PFSK-1 (cell line): ENCODE measurements around the gene TTLL5. TPM values are rescaled to one million over a fixed set of nuclear protein-coding genes. Genes with fewer than 3 reads are reported as not detected.

Experiments used
- FOXP2 ChIP-seq: optimal IDR thresholded peaks from 2 replicates; pipeline ENCODE3; 2011; ENCODE audit warnings: borderline replicate concordance, control low read depth, inconsistent platforms; ENCODE audit not compliant: insufficient read depth; ENCODE audit errors: extremely low read length, extremely low read depth
- POLR2AphosphoS5 ChIP-seq: IDR thresholded peaks from 2 replicates; pipeline ENCODE4 v1.6.1; 2012; ENCODE audit warnings: low read depth, mild to moderate bottlenecking, control low read depth, low read length, moderate library complexity
- REST ChIP-seq, 2 experiments: IDR thresholded peaks; 2 replicates each; pipeline versions ENCODE4 v1.6.1 to v1.8.0; 2011 to 2012; ENCODE audit warnings: low read depth in 2 of 2, low read length in 2 of 2, control low read depth in 1 of 2, inconsistent platforms in 1 of 2, mild to moderate bottlenecking in 1 of 2, moderate library complexity in 1 of 2; ENCODE audit not compliant: insufficient read depth in 1 of 2
- SIN3A ChIP-seq: IDR thresholded peaks from 2 replicates; pipeline ENCODE4 v1.6.1; 2012; ENCODE audit warnings: mild to moderate bottlenecking, low read length, moderate library complexity, borderline replicate concordance; ENCODE audit not compliant: insufficient read depth
- TAF1 ChIP-seq: IDR thresholded peaks from 2 replicates; pipeline ENCODE4 v1.6.1; 2012; ENCODE audit warnings: low read length, control low read depth, borderline replicate concordance; ENCODE audit not compliant: insufficient read depth
- polyA plus RNA-seq: library from polyadenylated mRNA; unstranded; fragments of >200 nt; gene quantifications from one replicate; pipeline ENCODE4 v1.2.1, GENCODE V29; 2012; ENCODE audit warnings: low read depth, missing spikeins; ENCODE audit not compliant: insufficient read length

Gene TTLL5
- polyA plus RNA-seq = 7.4 TPM

- TF ChIP-seq SIN3A (no peak; the same call in 1 of the 2 replicates), FOXP2 (peak; percentile 40), TAF1 (peak; percentile 38; the same call in 1 of the 2 replicates), REST (IDR thresholded peaks at IDR 0.05; ENCODE audit: insufficient read depth in 1 of 2, low read depth in 2 of 2, low read length in 2 of 2) (no peak), POLR2AphosphoS5 (peak; percentile 44; the same call in 1 of the 2 replicates)
Observed at GRCh38 chr14:75660630-75661498, at the start of gene TTLL5, which contains the start of gene ERG28. TTLL5 (plus strand) TSS chr14:75661246; CDS start chr14:75663150, 1,904 bp downstream. ERG28 (minus strand) TSS chr14:75660876; CDS start chr14:75657502, 3,374 bp downstream.

- TF ChIP-seq SIN3A (no peak), TAF1 (no peak), REST (IDR thresholded peaks at IDR 0.05; ENCODE audit: insufficient read depth in 1 of 2, low read depth in 2 of 2, low read length in 2 of 2) (no peak), FOXP2 (no peak), POLR2AphosphoS5 (no peak)
Observed at GRCh38 chr14:75612157-75612556, 48.9 kb upstream of the TTLL5 start.

GRCh38 chr14:75614179-75614578, 46.9 kb upstream of the TTLL5 start:
- TF ChIP-seq SIN3A (no peak), FOXP2 (no peak), TAF1 (no peak), REST (IDR thresholded peaks at IDR 0.05; ENCODE audit: insufficient read depth in 1 of 2, low read depth in 2 of 2, low read length in 2 of 2) (no peak)

- TF ChIP-seq SIN3A (no peak), POLR2AphosphoS5 (no peak), REST (IDR thresholded peaks at IDR 0.05; ENCODE audit: insufficient read depth in 1 of 2, low read depth in 2 of 2, low read length in 2 of 2) (no peak)
Observed at GRCh38 chr14:75615200-75615599, 45.8 kb upstream of the TTLL5 start.
